ENCODE results near the gene GLYATL3. TPM values are rescaled to one million over a fixed set of nuclear protein-coding genes. Genes with fewer than 3 reads are reported as not detected.

The GLYATL3 gene
- total and polyA plus RNA-seq, 2 of the 4 experiments (the other 2 are of a cell fraction): not detected

DNA sequence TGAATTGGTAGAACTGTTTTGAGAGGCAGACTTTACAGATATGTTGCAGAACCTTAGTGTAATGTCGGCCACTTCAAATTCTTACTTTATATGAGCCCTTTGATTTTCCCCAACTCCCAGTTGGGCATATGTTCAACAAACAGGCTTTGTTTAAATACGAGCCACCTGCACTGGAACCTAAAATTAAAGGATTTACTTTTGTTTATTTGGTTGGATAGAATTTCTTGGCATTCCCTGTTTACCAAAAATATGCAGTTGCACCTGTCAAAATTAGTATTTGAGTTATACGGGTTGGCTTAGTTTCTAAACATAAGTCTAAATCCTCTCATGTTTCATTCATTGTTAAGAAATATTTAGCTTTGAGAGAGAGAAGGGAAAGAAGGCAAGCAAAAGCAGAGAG is 2.4 kb upstream of the GLYATL3 start:
- H3K4me3 ChIP-seq (ENCODE audit: insufficient read depth, low read depth, low read length): no peak overlapping the region
- no CpG with 5 or more reads among the region's 3 CpGs for WGBS, 2 experiments (ENCODE audit: extremely low coverage in 2 of 2, insufficient read length in 1 of 2)
- in situ Hi-C loops (cut with MboI; ENCODE audit: low sequenced_read_pairs): no loop called here
- no peak for DNase-seq
- no peak for ATAC-seq (ENCODE audit: low read depth)
- no peak overlapping the region for H2BK120ac ChIP-seq (ENCODE audit: low read depth, low read length)
- H2AK9ac ChIP-seq (replicated peaks; ENCODE audit: low read depth, low read length, poor library complexity): no peak overlapping the region
- no peak overlapping the region for H4K5ac ChIP-seq (ENCODE audit: low read depth, low read length)
- no peaks in the 10 kb centered on the region for H3K79me1 ChIP-seq (ENCODE audit: low read depth in 1 of 2, low read length in 2 of 2)
- H3K27ac ChIP-seq (ENCODE audit: insufficient read depth, low read length): no peak overlapping the region
- no peaks in the 10 kb centered on the region for H3K4me1 ChIP-seq (ENCODE audit: control insufficient read depth, insufficient read depth, low read length)
- intact Hi-C loops (cut with micrococcal nuclease): no loop called here
- H4K8ac ChIP-seq (ENCODE audit: low read depth in 2 of 2, low read length in 2 of 2): no peak overlapping the region
- H3K4me2 ChIP-seq (ENCODE audit: low read depth, low read length): no peak overlapping the region
- TF ChIP-seq, protein P1, sequence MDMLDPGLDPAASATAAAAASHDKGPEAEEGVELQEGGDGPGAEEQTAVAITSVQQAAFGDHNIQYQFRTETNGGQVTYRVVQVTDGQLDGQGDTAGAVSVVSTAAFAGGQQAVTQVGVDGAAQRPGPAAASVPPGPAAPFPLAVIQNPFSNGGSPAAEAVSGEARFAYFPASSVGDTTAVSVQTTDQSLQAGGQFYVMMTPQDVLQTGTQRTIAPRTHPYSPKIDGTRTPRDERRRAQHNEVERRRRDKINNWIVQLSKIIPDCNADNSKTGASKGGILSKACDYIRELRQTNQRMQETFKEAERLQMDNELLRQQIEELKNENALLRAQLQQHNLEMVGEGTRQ (IDR thresholded peaks at IDR 0.05; ENCODE audit: low read depth, low read length): no peak
- TF ChIP-seq MAZ (IDR thresholded peaks at IDR 0.05; ENCODE audit: borderline replicate concordance, low read depth, low read length) (no peak), MXI1 (IDR thresholded peaks at IDR 0.05; ENCODE audit: borderline replicate concordance, low read depth, low read length) (no peak), CEBPB (IDR thresholded peaks at IDR 0.05; ENCODE audit: low read depth, low read length) (no peak), FOS (IDR thresholded peaks at IDR 0.05; ENCODE audit: low read depth, low read length) (no peak), POLR2A (IDR thresholded peaks at IDR 0.05; ENCODE audit: low read depth, low read length) (no peak), SMC3 (IDR thresholded peaks at IDR 0.05; ENCODE audit: low read depth, low read length) (no peak), RCOR1 (IDR thresholded peaks at IDR 0.05; ENCODE audit: insufficient replicate concordance, low read length) (no peak), NFE2L2 (IDR thresholded peaks at IDR 0.05; ENCODE audit: low read depth, low read length) (no peak), RFX5 (IDR thresholded peaks at IDR 0.05; ENCODE audit: low read depth, low read length) (no peak), CHD1 (IDR thresholded peaks at IDR 0.05; ENCODE audit: low read depth, low read length) (no peak), RAD21 (IDR thresholded peaks at IDR 0.05; ENCODE audit: low read length) (no peak), MAFK (IDR thresholded peaks at IDR 0.05; ENCODE audit: low read depth, low read length) (no peak), BHLHE40 (IDR thresholded peaks at IDR 0.05; ENCODE audit: low read depth, low read length) (no peak)
- TF ChIP-seq, protein P2, sequence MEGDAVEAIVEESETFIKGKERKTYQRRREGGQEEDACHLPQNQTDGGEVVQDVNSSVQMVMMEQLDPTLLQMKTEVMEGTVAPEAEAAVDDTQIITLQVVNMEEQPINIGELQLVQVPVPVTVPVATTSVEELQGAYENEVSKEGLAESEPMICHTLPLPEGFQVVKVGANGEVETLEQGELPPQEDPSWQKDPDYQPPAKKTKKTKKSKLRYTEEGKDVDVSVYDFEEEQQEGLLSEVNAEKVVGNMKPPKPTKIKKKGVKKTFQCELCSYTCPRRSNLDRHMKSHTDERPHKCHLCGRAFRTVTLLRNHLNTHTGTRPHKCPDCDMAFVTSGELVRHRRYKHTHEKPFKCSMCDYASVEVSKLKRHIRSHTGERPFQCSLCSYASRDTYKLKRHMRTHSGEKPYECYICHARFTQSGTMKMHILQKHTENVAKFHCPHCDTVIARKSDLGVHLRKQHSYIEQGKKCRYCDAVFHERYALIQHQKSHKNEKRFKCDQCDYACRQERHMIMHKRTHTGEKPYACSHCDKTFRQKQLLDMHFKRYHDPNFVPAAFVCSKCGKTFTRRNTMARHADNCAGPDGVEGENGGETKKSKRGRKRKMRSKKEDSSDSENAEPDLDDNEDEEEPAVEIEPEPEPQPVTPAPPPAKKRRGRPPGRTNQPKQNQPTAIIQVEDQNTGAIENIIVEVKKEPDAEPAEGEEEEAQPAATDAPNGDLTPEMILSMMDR (conservative IDR thresholded peaks at IDR 0.05; ENCODE audit: low read depth, low read length): no peak
- TF ChIP-seq, protein P3, sequence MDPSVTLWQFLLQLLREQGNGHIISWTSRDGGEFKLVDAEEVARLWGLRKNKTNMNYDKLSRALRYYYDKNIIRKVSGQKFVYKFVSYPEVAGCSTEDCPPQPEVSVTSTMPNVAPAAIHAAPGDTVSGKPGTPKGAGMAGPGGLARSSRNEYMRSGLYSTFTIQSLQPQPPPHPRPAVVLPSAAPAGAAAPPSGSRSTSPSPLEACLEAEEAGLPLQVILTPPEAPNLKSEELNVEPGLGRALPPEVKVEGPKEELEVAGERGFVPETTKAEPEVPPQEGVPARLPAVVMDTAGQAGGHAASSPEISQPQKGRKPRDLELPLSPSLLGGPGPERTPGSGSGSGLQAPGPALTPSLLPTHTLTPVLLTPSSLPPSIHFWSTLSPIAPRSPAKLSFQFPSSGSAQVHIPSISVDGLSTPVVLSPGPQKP (IDR thresholded peaks at IDR 0.05; ENCODE audit: borderline replicate concordance, low read depth, low read length): no peak
- H3K9me1 ChIP-seq (ENCODE audit: insufficient read depth, low read length): no peaks in the 10 kb centered on the region
- no peaks in the 10 kb centered on the region for H3K36me3 ChIP-seq (ENCODE audit: control insufficient read depth, insufficient read depth, low read length)
- H3K9me3 ChIP-seq (ENCODE audit: control insufficient read depth, insufficient read depth, low read length): no peaks in the 10 kb centered on the region
- no peak overlapping the region for H2AFZ ChIP-seq (replicated peaks; ENCODE audit: low read length, poor library complexity)
- ChIA-PET CTCF (no interaction called here), POLR2A (ENCODE audit: unreplicated experiment) (interaction anchor here (0.7 kb wide), 1 partner anchor 143 kb away, joined by 4 read pairs; no protein-coding TSS in a partner anchor)
- no TSS peak for BruUV-seq (replicated peaks)
- no peak overlapping the region for H4K91ac ChIP-seq (ENCODE audit: insufficient read depth, low read depth, low read length)
- no peak overlapping the region for H2BK5ac ChIP-seq (ENCODE audit: low read depth, low read length, poor library complexity, severe bottlenecking)
- no peak overlapping the region for H2BK15ac ChIP-seq (ENCODE audit: low read depth, low read length)
- no peak overlapping the region for H3K18ac ChIP-seq (ENCODE audit: low read depth, low read length)
- no peaks in the 10 kb centered on the region for H4K20me1 ChIP-seq (ENCODE audit: insufficient read depth, low read length)
- H3K4ac ChIP-seq (ENCODE audit: low read depth, low read length): no peak overlapping the region
- no peak overlapping the region for H2AK5ac ChIP-seq (ENCODE audit: low read depth, low read length)
- H3K23ac ChIP-seq (ENCODE audit: low read depth, low read length): no peak overlapping the region
- dilution Hi-C loops (cut with HindIII; ENCODE audit: low sequenced_read_pairs, unreplicated experiment): no loop called here
- no peak overlapping the region for H3K14ac ChIP-seq (replicated peaks; ENCODE audit: low read depth, low read length)
- no peaks in the 10 kb centered on the region for H3K27me3 ChIP-seq (ENCODE audit: control insufficient read depth, insufficient read depth, low read length)
- H2BK20ac ChIP-seq (ENCODE audit: low read depth, low read length): no peak overlapping the region
- no peak overlapping the region for H3K56ac ChIP-seq (ENCODE audit: extremely low read depth, insufficient read depth, low read length)
- H3K9ac ChIP-seq (ENCODE audit: low read depth, low read length): no peak overlapping the region

Measured in IMR-90 (cell line).